ENCODE measurements around the gene PRKCH.

DNA sequence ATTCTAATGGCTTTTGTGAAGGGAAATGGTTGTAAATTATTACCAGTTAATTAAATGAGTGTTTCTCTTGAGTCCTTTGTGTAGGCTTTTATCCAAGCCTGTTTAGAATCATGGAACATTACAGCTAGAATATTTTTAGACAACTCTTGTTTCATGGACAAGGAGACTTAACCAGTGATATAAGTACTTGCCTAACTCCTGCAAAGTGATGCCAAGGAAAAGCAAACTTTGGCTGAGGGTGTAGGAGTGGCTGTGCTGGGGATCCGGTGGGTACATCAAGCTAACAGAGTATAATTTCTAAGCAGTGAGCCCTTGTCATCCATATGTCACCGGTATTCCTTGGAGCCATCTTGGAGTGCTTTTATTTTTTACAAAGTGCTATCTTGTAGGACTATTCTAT, 61.5 kb downstream of the PRKCH start:
- TF ChIP-seq MXI1 (conservative IDR thresholded peaks at IDR 0.05; ENCODE audit: poor library complexity, severe bottlenecking) (no peak), POLR2AphosphoS5 (IDR thresholded peaks at IDR 0.05) (no peak), EP300 (conservative IDR thresholded peaks at IDR 0.05; ENCODE audit: poor library complexity, severe bottlenecking) (no peak), CTCF (IDR thresholded peaks at IDR 0.05; ENCODE audit: poor library complexity, severe bottlenecking) (no peak), REST (IDR thresholded peaks at IDR 0.05; ENCODE audit: borderline replicate concordance) (no peak), EZH2 (IDR thresholded peaks at IDR 0.05; ENCODE audit: borderline replicate concordance, insufficient read depth, low read length, poor library complexity, severe bottlenecking) (no peak), SMC3 (conservative IDR thresholded peaks at IDR 0.05; ENCODE audit: poor library complexity) (no peak), RAD21 (conservative IDR thresholded peaks at IDR 0.05) (no peak), TAF1 (IDR thresholded peaks at IDR 0.05; ENCODE audit: low read depth) (no peak)
